Prostate gland (tissue), 2 donors: ENCODE results near the gene WDFY1.

Experiments used
- POLR2A ChIP-seq: fragments of 450-650 bp; IDR thresholded peaks from one replicate; pipeline ENCODE4 v1.6.1; 2016; ENCODE audit warnings: antibody characterized with exemption, mild to moderate bottlenecking
- TF ChIP-seq, protein P1 (sequence below), 4 experiments: fragments of 200-600 bp in 2 of 4; fragments of 450-650 bp in 2 of 4; sonication (generic) in 2 of 4; IDR thresholded peaks; 1 replicate in 3 of 4; 2 replicates in 1 of 4; pipeline ENCODE4 v1.5.1; 2016 to 2019; ENCODE audit warnings: antibody characterized with exemption in 4 of 4, mild to moderate bottlenecking in 2 of 4, moderate library complexity in 2 of 4

DNA sequence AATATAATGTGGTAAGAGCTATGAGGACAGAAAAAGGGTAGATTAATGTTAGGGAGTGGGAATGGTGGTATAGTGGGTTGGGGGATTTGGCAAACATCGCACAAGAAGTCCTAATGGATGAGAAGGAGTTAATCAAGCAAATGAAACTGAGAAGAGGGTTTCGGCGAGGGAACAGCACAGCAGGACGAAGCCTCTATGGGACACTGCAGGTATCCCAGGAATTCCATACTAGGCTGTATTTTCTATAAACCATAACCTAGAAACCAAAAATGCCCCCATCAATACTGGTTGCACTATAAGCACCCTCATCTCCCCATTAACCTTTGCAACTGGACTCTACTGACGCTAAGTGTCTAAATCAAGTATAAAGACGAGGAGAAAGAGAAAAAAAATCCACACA, 10.3 kb downstream of the WDFY1 start:
- TF ChIP-seq POLR2A, result no peak
- TF ChIP-seq, protein P1, sequence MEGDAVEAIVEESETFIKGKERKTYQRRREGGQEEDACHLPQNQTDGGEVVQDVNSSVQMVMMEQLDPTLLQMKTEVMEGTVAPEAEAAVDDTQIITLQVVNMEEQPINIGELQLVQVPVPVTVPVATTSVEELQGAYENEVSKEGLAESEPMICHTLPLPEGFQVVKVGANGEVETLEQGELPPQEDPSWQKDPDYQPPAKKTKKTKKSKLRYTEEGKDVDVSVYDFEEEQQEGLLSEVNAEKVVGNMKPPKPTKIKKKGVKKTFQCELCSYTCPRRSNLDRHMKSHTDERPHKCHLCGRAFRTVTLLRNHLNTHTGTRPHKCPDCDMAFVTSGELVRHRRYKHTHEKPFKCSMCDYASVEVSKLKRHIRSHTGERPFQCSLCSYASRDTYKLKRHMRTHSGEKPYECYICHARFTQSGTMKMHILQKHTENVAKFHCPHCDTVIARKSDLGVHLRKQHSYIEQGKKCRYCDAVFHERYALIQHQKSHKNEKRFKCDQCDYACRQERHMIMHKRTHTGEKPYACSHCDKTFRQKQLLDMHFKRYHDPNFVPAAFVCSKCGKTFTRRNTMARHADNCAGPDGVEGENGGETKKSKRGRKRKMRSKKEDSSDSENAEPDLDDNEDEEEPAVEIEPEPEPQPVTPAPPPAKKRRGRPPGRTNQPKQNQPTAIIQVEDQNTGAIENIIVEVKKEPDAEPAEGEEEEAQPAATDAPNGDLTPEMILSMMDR (IDR thresholded peaks at IDR 0.05), result no peak
